ENCODE data around the gene SEMA3B. TPM values are rescaled to one million over a fixed set of nuclear protein-coding genes. Genes with fewer than 3 reads are reported as not detected.

Gene SEMA3B
- total and polyA plus RNA-seq, 9 of the 15 experiments (the other 6 are each of a cell fraction or from before 2014, with no cell fraction given) = 0.03 to 1.8 (median 0.55) TPM; not detected in 1

- 0 out of 2 replicates have a peak, but pooled peaks have one; percentile 2 for TF ChIP-seq ETV5 (CRISPR knock-in tag; IDR thresholded peaks at IDR 0.05; ENCODE audit: low read depth)
Measured at GRCh38 chr3:50319894-50320625, 51.1 kb downstream of the SEMA3B start (continued).

DNA sequence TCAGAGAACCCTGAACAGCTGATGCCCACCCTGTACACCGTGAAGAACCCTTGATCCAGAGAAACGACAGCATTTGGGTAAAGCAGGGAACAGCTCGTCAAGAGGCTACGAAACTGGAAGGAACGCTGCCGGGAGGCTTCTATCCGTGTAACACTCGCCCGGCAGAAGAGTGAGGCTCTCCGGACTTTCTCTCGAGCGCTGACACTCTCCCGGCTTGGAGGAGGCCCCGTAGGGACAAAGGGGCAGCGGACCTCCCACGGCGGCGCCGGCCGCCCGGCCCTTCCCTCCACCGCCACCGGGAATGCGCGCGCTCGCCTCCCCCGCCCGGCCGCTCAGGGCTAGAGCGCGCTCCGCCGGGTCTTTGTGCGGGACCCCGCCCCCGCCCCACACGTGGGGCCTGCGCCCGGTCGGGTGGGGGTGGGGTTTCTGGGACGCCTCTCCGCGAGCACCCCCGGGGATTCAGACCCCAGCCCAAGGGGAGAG lies 51.9 kb downstream of the SEMA3B start:
- H2AFZ ChIP-seq (ENCODE audit: low read depth, low read length) = peak overlapping the region; percentile 99
- intact Hi-C loops (cut with micrococcal nuclease) = no loop called here
- H3K9me3 ChIP-seq (replicated peaks; ENCODE audit: control insufficient read depth, insufficient read depth, low read depth, low read length) = no peaks in the 10 kb centered on the region
- FAIRE-seq = peak; percentile 11
- H3K4me2 ChIP-seq (ENCODE audit: insufficient read depth, low read length) = peak overlapping the region; percentile 90
- H3K9me1 ChIP-seq (ENCODE audit: control insufficient read depth, insufficient read depth, low read length) = no peaks in the 10 kb centered on the region
- H3K79me2 ChIP-seq (ENCODE audit: control insufficient read depth, insufficient read depth, low read length) = peaks cover 22% of the 10 kb centered on the region
- BruUV-seq (replicated peaks) = no TSS peak
- H3K36me3 ChIP-seq (ENCODE audit: control insufficient read depth, insufficient read depth, low read length) = peaks cover 37% of the 10 kb centered on the region; the same call in 2 of the 3 replicates
- peak overlapping the region; percentile 100 for H3K27ac ChIP-seq (ENCODE audit: extremely low read depth, low read depth, low read length)
- no peaks in the 10 kb centered on the region for H4K20me1 ChIP-seq (replicated peaks; ENCODE audit: control insufficient read depth, insufficient read depth, low read length)
- DNase-seq (ENCODE audit: extremely low read depth in 1 of 4, low spot score in 3 of 4) = peak; percentile 78 to 83 (median 80)
- H3K4me1 ChIP-seq (replicated peaks in 1 of 2; ENCODE audit: control insufficient read depth in 2 of 2, insufficient read depth in 2 of 2, low read length in 2 of 2) = peaks cover 36 to 80% of the 10 kb centered on the region in 2 experiments
- ATAC-seq = peak; percentile 80
- H3K4me3 ChIP-seq = peak overlapping the region; percentile 81
- no peaks in the 10 kb centered on the region for H3K27me3 ChIP-seq (ENCODE audit: control insufficient read depth in 2 of 2, insufficient read depth in 2 of 2, low read length in 2 of 2)
- WGBS (ENCODE audit: insufficient coverage, low coverage, missing lambda C conversion rate) = 0% methylated on average over 12 of the region's 45 CpGs
- H3K9ac ChIP-seq (ENCODE audit: insufficient read depth in 1 of 2, low read depth in 2 of 2, low read length in 2 of 2) = peak overlapping the region; percentile 98
- in situ Hi-C loops (cut with MboI) = no loop called here
- POLR2A ChIA-PET = interaction anchor here (0.9 to 1.2 kb wide), 3 partner anchors 9 to 59 kb away, joined by 4 to 5 read pairs (median 4); partner anchors contain the start of gene HYAL1
- CTCF ChIA-PET (ENCODE audit: low intra/inter-chr PET ratio) = no interaction called here
- TF ChIP-seq EP400 (IDR thresholded peaks at IDR 0.05) (0 out of 2 replicates have a peak, but pooled peaks have one; percentile 31), USF2 (CRISPR knock-in tag; IDR thresholded peaks at IDR 0.05) (peak; percentile 68), HDAC3 (IDR thresholded peaks at IDR 0.05; ENCODE audit: borderline replicate concordance, partially characterized antibody) (no peak), DDX20 (tag; IDR thresholded peaks at IDR 0.05; ENCODE audit: low read depth) (no peak), CCNT2 (IDR thresholded peaks at IDR 0.05; ENCODE audit: borderline replicate concordance, extremely low read depth, insufficient read length, low read depth, low read length) (no peak), UBTF (IDR thresholded peaks at IDR 0.05; ENCODE audit: borderline replicate concordance in 1 of 2, low read depth in 2 of 2, low read length in 2 of 2) (peak in 1 of 2 experiments; percentile 66; a peak in 1 of 4 replicates), GATAD2A (IDR thresholded peaks at IDR 0.05) (no peak), MAZ (CRISPR knock-in tag; conservative IDR thresholded peaks at IDR 0.05 in 1 of 2, IDR thresholded peaks at IDR 0.05 in 1 of 2) (peak; percentile 80 to 91; a peak in 3 of 4 replicates), ZC3H8 (IDR thresholded peaks at IDR 0.05) (no peak), ETV5 (CRISPR knock-in tag; IDR thresholded peaks at IDR 0.05; ENCODE audit: low read depth) (0 out of 2 replicates have a peak, but pooled peaks have one; percentile 8), SIN3A (IDR thresholded peaks at IDR 0.05; ENCODE audit: borderline replicate concordance in 2 of 2, control insufficient read depth in 1 of 2, low read depth in 2 of 2, low read length in 2 of 2) (peak in 1 of 2 experiments; percentile 51; a peak in 1 of 4 replicates), NRF1 (conservative IDR thresholded peaks at IDR 0.05 in 1 of 2, IDR thresholded peaks at IDR 0.05 in 1 of 2) (peak; percentile 70 to 73; a peak in 3 of 4 replicates)
- TF ChIP-seq, protein P1, sequence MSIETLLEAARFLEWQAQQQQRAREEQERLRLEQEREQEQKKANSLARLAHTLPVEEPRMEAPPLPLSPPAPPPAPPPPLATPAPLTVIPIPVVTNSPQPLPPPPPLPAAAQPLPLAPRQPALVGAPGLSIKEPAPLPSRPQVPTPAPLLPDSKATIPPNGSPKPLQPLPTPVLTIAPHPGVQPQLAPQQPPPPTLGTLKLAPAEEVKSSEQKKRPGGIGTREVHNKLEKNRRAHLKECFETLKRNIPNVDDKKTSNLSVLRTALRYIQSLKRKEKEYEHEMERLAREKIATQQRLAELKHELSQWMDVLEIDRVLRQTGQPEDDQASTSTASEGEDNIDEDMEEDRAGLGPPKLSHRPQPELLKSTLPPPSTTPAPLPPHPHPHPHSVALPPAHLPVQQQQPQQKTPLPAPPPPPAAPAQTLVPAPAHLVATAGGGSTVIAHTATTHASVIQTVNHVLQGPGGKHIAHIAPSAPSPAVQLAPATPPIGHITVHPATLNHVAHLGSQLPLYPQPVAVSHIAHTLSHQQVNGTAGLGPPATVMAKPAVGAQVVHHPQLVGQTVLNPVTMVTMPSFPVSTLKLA (conservative IDR thresholded peaks at IDR 0.05) = peak; percentile 83 to 93
